Heart left ventricle (tissue), 16 donors: Measurements from ENCODE around the gene PLEKHG4B. TPM values are rescaled to one million over a fixed set of nuclear protein-coding genes. Genes with fewer than 3 reads are reported as not detected.
A peak's percentile ranks its signal among the peaks of the same experiment; 100 is the strongest.

Experiments
- ATAC-seq, 4 donors: fragments of 200-7000 bp; cut with Tn5 transposase; one replicate each; pipeline ENCODE4 v1.9.1; 2020 to 2022; ENCODE audit warnings: moderate library complexity in 4 of 4, mild to moderate bottlenecking in 3 of 4, moderate number of reproducible peaks in 1 of 4
- DNase-seq, 5 donors: peaks; one replicate each; pipeline ENCODE4 v3.0.0-alpha.2; 2020
- H3K27ac ChIP-seq, 12 donors: fragments of 200-600 bp; sonication (generic) in 4 of 12; one replicate each; pipeline versions ENCODE4 v1.5.0 to v1.8.0; 2016 to 2022; ENCODE audit warnings: mild to moderate bottlenecking in 2 of 12
- H3K27me3 ChIP-seq, 9 donors: fragments of 200-600 bp; sonication (generic) in 2 of 9; one replicate each; pipeline versions ENCODE4 v1.5.1 to v1.8.0; 2016 to 2022; ENCODE audit warnings: mild to moderate bottlenecking in 3 of 9
- H3K36me3 ChIP-seq, 9 donors: fragments of 200-600 bp; sonication (generic) in 2 of 9; one replicate each; pipeline versions ENCODE4 v1.5.0 to v1.8.0; 2018 to 2022; ENCODE audit warnings: mild to moderate bottlenecking in 2 of 9
- H3K4me1 ChIP-seq, 12 donors: fragments of 200-600 bp; sonication (generic) in 4 of 12; one replicate each; pipeline versions ENCODE4 v1.5.0 to v1.8.0; 2016 to 2022; ENCODE audit warnings: mild to moderate bottlenecking in 3 of 12
- H3K4me3 ChIP-seq, 12 donors: fragments of 200-600 bp; sonication (generic) in 4 of 12; one replicate each; pipeline versions ENCODE4 v1.5.0 to v1.8.0; 2017 to 2022; ENCODE audit warnings: mild to moderate bottlenecking in 9 of 12, moderate library complexity in 4 of 12
- H3K9me3 ChIP-seq, 12 donors: fragments of 200-600 bp; sonication (generic) in 4 of 12; one replicate each; pipeline versions ENCODE4 v1.5.0 to v1.8.0; 2016 to 2022; ENCODE audit warnings: mild to moderate bottlenecking in 1 of 12
- POLR2A ChIP-seq, 2 donors: fragments of 450-650 bp; IDR thresholded peaks; one replicate each; pipeline ENCODE4 v1.6.1; 2017; ENCODE audit warnings: antibody characterized with exemption in 2 of 2, mild to moderate bottlenecking in 2 of 2, moderate library complexity in 2 of 2
- WGBS, 4 donors: extraction: QIAGEN DNeasy Blood & Tissue Kit in 2 of 4; methylation state at CpG; one replicate each; pipeline versions ENCODE4 v1.1.5 to v1.1.7; 2013 to 2018; 5-methylcytosine and 5-hydroxymethylcytosine counted together
- intact Hi-C, 10 donors: fragments of 100-400 bp; cut with DNase I; formaldehyde crosslinking; loops; one replicate each; pipeline versions ENCODE4 v1.11.1 to v1.14.2; 2022
- polyA plus RNA-seq, 2 donors: library from polyadenylated mRNA; stranded (reverse); fragments of 200-250 nt; gene quantifications; one replicate each; pipeline ENCODE4 v1.2.3, GENCODE V29; 2013
- total RNA-seq, 9 donors: library from RNA; depleted of rRNA in 2 of 9; stranded (reverse); fragments of >200 nt in 2 of 9; fragmentation: NEBNext Ultra II Directional in 3 of 9; extraction: Animal tissue kit (Norgen Biotek cat#: 25700) in 3 of 9; gene quantifications; one replicate each; pipeline versions ENCODE4 v1.1.0 to v1.2.4, GENCODE V29; 2016 to 2023
- TF ChIP-seq, protein P1 (sequence below), 12 donors: fragments of 200-600 bp; sonication (generic) in 4 of 12; IDR thresholded peaks; one replicate each; pipeline versions ENCODE4 v1.5.0 to v1.8.0; 2018 to 2022; ENCODE audit warnings: antibody characterized with exemption in 12 of 12, mild to moderate bottlenecking in 5 of 12
- donor health status: ischemic (EF 13 %, LVEDD 7.1; RV severe dilation, severe dysfunction).
- donor health status: healthy with polysubstance abuse.
- donor health status: DM: no; HTN: yes; CAD: no.
- donor health status: DM: no; HTN: no; CAD: no.
- donor health status: ischemic (EF 25% LVEDD 6.9; RV normal size, moderate dysfunction).
- donor health status: ischemic (EF 25% LVEDD 5.7; RV mildly dilated, moderate dysfunction).
- donor health status: healthy.
- donor health status: DM: yes; HTN: yes; CAD: no.
- donor health status: ischemic (EF 35%, LVEDD 5.7; RV mildly dilated, moderate dysfunction).
- donor health status: nonischemic (EF 11% LVEDD 7.7; RV severe dilation, severe dysfunction).
- donor health status: DM: yes; HTN: yes; CAD: no.
- donor health status: PGD.
- donor health status: ischemic (EF 29% LVEDD 5.4; RV normal size, mild dysfunction).
- donor health status: nonischemic (EF 23%, LVEDD 6.1; RV moderate dilation, normal function).

Gene PLEKHG4B
- total and polyA plus RNA-seq, 11 donors: 0.03 to 0.34 (median 0.10) TPM; not detected in 7

DNA sequence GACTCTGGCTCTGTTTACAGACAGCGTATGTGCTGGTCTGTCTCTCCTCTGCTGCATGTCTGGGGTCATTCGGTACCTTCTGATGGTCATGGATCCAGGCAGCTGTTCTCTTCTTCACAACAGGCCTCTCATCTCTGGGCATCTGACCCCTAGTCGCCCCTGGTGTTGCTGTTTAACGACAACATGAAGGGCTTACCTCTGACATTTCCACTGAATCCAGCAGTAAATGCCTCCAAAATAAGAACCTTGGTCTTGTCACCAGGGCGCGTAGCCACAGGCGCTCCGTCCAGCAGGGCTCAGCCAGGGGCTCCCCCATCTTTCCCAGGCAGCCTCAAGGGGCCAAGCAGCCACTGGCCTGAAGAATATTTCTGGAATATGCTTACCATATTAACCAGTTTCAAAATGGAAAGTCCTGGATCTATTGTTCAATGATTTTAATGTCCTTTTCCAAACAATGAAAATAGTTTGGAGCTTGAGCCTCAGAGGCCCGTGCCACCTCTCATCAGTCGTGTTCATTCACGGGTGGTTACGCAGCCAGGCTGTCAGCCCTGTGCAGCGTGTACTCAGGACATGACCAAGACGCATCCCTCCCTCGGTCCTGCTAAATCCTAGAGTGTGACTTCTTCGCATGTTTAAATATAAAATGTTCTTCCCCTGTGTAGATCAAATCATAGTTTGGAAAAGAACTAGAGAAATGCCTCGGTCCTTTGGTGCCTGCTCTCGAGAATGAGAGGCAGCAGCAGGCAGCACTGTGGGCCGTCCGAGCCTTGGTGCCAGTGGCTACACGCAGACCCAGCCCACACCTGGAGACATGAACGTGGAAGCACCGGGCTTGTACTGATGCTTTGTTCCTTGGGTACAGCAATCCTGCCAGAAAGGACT lies 69.2 kb downstream of the PLEKHG4B start:
- no peaks in the 10 kb centered on the region for H3K9me3 ChIP-seq
- H3K27ac ChIP-seq: no peak overlapping the region
- H3K4me1 ChIP-seq: no peaks in the 10 kb centered on the region
- H3K4me3 ChIP-seq: no peak overlapping the region
- ATAC-seq (no peak), DNase-seq (no peak)
- intact Hi-C loops: no loop called here
- H3K27me3 ChIP-seq: peaks cover 0 to 16% (median 0%) of the 10 kb centered on the region in 9 donors
- H3K36me3 ChIP-seq: no peaks in the 10 kb centered on the region
- WGBS, 4 donors: 87 to 91% (median 89%) methylated on average over 23 of the region's 23 CpGs
- TF ChIP-seq, protein P1, sequence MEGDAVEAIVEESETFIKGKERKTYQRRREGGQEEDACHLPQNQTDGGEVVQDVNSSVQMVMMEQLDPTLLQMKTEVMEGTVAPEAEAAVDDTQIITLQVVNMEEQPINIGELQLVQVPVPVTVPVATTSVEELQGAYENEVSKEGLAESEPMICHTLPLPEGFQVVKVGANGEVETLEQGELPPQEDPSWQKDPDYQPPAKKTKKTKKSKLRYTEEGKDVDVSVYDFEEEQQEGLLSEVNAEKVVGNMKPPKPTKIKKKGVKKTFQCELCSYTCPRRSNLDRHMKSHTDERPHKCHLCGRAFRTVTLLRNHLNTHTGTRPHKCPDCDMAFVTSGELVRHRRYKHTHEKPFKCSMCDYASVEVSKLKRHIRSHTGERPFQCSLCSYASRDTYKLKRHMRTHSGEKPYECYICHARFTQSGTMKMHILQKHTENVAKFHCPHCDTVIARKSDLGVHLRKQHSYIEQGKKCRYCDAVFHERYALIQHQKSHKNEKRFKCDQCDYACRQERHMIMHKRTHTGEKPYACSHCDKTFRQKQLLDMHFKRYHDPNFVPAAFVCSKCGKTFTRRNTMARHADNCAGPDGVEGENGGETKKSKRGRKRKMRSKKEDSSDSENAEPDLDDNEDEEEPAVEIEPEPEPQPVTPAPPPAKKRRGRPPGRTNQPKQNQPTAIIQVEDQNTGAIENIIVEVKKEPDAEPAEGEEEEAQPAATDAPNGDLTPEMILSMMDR (IDR thresholded peaks at IDR 0.05): no peak
- TF ChIP-seq POLR2A (IDR thresholded peaks at IDR 0.05): no peak

DNA sequence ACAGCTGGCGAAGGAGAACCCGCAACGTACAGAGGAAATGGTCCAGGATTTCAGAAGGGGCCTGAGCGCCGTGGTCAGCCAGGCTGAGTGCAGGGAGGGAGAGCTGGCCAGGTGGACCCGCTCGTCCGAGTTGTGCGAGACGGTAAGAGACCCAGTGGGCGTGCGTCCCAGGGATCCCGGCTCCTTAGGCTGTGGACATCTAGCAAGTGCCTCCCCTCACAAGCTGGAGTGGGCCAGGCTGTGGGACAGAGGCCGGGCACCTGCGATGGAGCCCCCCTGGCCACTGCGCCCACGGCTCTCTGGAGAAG lies 69.8 kb downstream of the PLEKHG4B start:
- no peak for ATAC-seq
- H3K36me3 ChIP-seq: no peaks in the 10 kb centered on the region
- WGBS, 4 donors: 89 to 94% (median 92%) methylated on average over 17 of the region's 17 CpGs
- DNase-seq: no peak
- H3K9me3 ChIP-seq: no peaks in the 10 kb centered on the region
- H3K27ac ChIP-seq: no peak overlapping the region
- intact Hi-C loops: no loop called here
- TF ChIP-seq, protein P1 (IDR thresholded peaks at IDR 0.05): no peak
- TF ChIP-seq POLR2A (IDR thresholded peaks at IDR 0.05): no peak
- no peaks in the 10 kb centered on the region for H3K4me1 ChIP-seq
- peaks cover 0 to 16% (median 0%) of the 10 kb centered on the region in 9 donors for H3K27me3 ChIP-seq
- H3K4me3 ChIP-seq: no peak overlapping the region

DNA sequence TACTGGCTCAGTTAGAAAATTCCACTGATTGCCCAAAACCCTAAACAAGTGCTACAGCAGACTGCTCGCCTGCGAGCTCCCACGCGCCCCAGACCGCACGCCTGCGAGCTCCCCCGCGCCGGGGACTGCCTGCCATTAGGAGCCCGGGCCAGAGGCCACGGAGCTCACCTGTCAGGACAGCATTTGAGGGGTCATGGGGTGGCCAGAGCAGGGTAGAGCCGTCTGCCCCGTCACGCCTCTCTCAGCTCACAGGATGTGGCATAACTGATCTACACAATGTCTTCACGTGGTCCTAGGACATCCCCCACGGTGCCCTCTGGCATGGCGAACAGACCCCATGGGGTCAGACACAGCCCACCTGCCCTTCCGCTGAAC lies 70.2 kb downstream of the PLEKHG4B start:
- no peak overlapping the region for H3K4me3 ChIP-seq
- intact Hi-C loops: no loop called here
- no peaks in the 10 kb centered on the region for H3K4me1 ChIP-seq
- TF ChIP-seq, protein P1 (IDR thresholded peaks at IDR 0.05): no peak
- no peak for TF ChIP-seq POLR2A (IDR thresholded peaks at IDR 0.05)
- peaks cover 0 to 16% (median 0%) of the 10 kb centered on the region in 9 donors for H3K27me3 ChIP-seq
- no peak overlapping the region for H3K27ac ChIP-seq
- H3K36me3 ChIP-seq: no peaks in the 10 kb centered on the region
- ATAC-seq (peak in 1 of 4 donors; percentile 10), DNase-seq (no peak)
- WGBS, 4 donors: 80 to 89% (median 83%) methylated on average over 4 to 19 of the region's 19 CpGs
- H3K9me3 ChIP-seq: no peaks in the 10 kb centered on the region

DNA sequence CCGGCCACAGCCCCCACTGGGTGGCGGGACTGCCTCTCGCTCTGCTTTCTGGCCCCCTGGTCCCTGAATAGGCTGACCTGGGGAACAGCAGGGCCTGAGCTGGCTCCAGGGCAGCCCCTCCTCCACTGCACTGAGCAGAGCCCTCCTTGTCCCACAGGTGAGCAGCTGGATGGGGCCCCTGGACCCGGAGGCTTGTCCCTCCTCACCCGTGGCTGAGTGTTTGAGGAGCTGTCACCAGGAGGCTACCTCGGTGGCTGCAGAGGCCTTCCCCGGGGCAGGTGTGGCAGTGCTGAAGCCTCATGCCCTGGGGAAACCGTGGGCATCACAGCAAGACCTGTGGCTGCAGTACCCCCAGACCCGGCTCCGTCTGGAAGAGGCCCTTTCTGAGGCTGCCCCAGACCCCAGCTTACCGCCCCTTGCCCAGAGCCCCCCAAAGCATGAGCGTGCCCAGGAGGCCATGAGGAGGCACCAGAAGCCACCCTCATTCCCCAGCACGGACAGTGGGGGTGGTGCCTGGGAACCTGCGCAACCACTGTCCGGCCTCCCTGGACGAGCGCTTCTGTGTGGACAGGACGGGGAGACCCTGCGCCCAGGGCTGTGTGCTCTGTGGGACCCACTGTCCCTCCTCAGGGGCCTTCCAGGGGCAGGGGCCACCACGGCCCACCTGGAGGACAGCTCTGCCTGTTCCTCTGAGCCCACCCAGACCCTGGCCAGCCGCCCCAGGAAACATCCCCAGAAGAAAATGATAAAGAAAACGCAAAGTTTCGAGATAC lies 70.8 kb downstream of the PLEKHG4B start:
- intact Hi-C loops: no loop called here
- TF ChIP-seq POLR2A (IDR thresholded peaks at IDR 0.05): no peak
- TF ChIP-seq, protein P1 (IDR thresholded peaks at IDR 0.05): no peak
- no peak overlapping the region for H3K4me3 ChIP-seq
- no peaks in the 10 kb centered on the region for H3K36me3 ChIP-seq
- DNase-seq (peak in 1 of 5 donors; percentile 55), ATAC-seq (peak in 1 of 4 donors; percentile 33)
- no peak overlapping the region for H3K27ac ChIP-seq
- peaks cover 0 to 16% (median 0%) of the 10 kb centered on the region in 9 donors for H3K27me3 ChIP-seq
- 82 to 88% (median 84%) methylated on average over 15 to 23 of the region's 23 CpGs for WGBS, 4 donors
- no peaks in the 10 kb centered on the region for H3K9me3 ChIP-seq
- no peaks in the 10 kb centered on the region for H3K4me1 ChIP-seq
